ENCODE data around the gene H2BK1.

H2BK1 gene

DNA sequence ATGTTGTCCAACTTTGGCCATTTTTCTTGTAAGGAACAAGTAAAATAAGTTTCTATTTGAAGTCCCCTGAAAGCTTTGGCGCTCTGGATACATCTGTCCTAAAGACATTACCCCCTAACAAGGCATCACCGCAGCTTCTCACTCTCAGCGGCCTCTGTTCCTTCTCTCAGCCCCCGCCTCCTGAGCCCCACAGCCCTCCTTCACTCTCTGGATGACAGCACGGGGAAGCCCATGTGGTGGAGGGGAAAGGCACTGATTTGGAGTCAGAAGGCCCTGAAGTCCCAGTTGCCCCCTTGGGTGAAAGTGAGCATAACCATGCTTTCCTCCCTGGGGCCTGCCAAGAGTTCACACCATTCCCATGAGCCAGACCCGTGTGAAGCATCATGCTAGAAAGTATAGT is 4.6 kb downstream of the H2BK1 start:
- no peak for DNase-seq (ENCODE audit: low read depth in 1 of 2, low spot score in 1 of 2)

DNA sequence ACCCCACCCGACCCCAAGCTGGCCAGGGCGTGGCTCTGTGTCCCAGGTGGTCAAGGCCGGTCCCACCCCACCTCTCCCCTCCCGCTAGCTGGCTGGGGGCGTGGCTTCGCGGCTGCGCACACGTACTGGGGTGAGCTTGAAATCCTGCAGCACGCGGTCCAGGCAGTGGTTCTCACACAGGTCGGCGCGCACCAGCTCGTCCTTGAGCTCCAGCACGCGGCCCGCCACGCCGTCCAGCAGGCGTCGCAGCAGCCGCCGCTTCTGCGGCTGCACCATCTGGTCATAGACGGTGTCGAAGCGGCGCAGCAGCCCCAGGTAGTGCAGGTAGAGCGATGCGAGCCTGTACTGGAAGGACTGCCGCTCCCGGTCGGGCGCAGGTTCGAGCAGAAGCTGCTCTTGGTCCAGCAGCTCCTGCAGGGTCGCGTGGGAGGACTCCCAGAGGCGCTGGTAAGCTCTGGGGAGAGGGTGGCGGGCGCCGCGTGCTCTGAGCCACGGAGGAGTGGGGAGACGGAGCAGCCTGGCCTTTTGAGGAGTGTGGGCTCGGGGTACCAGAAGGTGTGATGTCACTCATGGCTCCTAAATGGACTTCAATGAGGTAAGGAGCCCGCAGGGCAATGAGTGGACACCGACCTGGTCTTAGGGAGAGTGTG is 5.8 kb downstream of the H2BK1 start:
- no peak for DNase-seq (ENCODE audit: low read depth in 1 of 2, low spot score in 1 of 2)

DNA sequence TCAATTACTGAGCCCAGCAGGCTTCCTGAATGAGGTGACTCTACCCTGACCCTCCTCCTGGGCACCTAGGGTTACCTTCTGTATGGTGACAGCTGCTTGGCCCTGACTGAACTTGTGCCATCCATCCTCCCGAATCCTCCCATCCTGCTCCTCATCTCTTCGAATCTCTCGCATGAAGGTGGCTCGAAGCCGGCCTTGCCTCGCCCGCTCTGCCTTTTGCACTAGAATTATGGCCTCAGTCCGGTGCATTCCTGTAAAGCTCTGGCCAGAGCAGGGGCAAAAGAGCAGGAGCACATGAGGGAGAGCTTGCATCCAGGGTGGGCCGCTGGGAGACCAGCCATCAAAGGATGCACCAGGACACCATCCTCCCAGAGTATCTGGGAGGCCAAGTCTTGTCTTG is 7.5 kb downstream of the H2BK1 start:
- DNase-seq (ENCODE audit: low read depth in 1 of 2, low spot score in 1 of 2), result no peak

DNA sequence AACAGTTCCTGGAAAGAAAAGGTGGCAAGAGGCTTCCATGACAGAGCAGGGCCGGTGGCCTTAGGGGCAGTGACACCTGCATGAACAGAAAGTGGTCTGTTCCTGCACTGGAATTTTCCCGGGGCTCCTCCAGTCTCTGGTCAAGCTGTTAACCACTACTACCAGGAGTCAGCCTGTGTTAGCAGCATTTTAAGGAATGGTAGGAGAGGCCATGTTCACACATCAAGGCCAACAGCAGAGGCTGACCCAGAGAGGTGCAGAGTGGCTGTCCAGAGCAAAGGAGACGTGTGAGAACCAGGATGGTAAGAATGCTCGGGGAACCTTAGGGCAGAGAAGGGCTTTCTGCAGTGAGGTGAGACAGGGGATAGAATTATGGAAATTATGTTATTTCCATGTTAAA is 8.5 kb downstream of the H2BK1 start:
- no peak for DNase-seq (ENCODE audit: low read depth in 1 of 2, low spot score in 1 of 2)

DNA sequence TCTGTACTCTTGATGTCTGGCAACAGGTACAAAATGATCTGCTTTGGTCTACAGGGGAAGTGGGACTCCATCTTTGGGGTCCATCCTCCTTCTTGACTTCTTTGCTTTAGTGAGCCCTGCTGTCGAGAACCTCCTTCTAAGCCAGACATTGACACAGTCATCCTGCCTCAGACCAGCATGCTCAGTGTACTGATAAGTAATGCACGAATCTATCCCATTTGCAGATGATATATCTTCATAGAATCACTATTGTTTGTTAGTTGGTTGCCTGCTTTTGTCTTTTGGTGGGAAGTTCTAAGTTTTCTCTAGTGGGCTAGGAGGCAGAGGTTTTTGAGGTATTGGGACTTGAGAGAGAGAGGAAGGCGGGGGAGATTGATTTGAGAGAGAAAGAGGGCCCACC is 8.9 kb downstream of the H2BK1 start:
- DNase-seq (ENCODE audit: low read depth in 1 of 2, low spot score in 1 of 2), result no peak

DNA sequence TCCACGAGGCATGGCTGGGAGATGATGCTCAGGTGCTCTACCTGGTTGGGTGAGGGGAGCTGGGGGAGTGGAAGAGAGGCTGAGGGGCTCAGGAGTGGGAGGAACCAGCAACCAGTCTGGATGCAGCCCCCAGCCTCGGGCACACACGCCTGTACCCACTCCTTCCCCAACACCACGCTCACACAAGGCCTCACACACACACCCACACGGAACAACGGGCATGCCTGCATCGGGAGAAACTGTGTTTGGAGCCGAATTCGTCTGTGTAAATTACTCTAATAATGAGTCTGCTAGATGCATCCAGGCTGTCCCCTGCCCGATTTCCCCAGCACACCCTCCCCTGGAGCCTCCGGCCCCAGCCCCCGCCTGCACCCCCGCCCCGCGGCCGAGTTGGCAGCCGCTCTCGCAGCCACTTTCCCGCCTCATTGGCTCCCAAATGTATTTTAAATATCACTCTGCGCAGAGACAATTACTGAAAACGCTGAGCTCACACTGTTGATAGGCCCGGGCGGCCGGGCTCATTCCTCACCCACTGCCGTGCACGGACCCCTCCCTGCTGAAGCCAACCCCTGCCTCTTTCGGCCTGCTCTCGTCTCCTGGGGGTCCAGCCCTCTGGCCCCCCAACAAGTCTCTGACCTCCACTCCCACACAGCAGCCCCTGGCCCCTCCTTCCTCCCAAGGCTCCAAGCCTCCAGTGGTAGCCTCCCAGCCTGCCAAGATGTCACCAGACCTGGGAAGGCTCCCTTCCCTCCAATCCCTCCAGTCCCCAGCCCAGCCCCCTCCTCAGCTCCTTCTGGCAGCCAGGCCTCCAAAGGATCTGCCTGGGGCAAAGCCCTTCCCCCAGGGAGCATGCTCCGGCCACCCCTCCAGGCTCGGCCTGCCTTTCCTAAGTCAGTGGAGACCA is 11.1 kb downstream of the H2BK1 start:
- no peak for DNase-seq (ENCODE audit: low read depth in 1 of 2, low spot score in 1 of 2)

DNA sequence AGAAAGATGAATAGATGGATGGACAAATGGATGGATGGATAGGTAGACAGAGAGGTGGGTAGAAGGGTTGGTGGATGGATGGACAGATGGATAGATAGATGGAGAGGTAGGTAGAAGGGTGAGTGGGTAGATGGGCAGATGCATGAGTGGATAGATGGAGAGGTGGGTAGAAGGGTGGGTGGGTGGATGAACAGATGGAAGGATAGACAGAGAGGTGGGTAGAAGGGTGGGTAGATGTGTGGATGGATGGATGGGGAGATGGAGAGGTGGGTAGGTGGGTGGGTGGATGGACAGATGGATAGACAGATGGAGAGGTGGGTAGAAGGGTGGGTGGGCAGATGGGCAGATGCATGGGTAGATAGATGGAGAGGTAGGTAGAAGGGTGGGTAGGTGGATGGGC is 12.4 kb downstream of the H2BK1 start:
- DNase-seq (ENCODE audit: low read depth in 1 of 2, low spot score in 1 of 2), result no peak

DNA sequence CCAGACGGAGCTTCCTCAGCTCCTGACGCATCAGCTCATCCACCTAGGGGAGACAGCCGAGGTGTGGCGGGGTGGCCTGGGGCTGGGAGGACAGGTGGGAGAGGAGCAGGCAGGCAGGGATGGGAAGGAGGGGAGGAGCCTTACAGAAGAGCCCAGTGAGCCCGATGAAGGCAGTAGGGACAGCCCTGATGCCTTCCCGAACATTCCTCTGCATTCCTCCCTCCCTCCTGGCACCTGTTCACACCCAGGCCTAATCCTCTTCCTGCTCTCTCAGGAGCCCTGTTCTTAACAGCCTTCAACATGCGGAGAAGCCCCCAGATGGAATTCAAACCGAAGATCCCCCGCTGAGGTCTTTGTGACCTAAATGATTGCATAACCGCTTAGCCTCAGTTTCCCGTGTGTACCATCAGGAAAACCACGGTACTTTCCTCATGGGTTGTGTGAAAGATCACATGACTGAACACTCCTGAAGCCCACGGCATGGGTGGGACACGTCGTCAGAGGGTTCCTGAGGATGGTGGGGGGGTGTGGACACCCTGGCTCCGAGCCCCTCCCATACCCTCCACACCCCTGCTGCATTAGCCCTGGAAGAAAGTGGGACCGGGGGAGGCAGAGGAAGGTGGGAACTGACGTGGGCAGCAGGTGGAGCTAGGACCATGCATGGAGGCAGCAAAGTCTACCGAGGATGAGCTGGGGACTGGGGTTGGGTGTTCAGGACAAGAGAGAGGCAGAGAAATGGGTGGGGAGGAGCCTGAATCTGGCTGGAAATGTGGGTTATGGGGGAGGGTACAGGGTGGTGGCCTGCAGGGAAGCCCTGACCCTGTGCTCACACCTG is 14.5 kb downstream of the H2BK1 start:
- no peak for DNase-seq (ENCODE audit: low read depth in 1 of 2, low spot score in 1 of 2)

DNA sequence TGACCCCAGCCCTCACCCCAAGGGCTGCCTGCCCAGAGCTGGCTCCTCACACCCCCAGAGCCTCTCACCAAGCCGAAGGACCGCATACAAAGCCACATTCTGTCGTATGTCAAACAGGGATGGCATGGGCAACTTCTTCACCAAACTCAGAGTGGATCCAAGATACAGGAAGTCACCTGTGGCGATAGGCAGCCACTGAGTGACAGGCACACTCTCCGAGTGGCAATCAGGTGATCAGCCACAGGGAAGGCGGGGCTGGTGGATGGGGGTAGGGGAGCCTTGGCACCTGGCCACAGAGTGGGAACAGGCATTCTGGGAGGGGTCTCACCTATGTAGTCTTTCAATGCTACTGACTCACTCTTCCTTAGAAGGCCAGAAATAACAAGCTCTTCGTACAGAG is 16.1 kb downstream of the H2BK1 start:
- DNase-seq (ENCODE audit: low read depth in 1 of 2, low spot score in 1 of 2), result no peak

DNA sequence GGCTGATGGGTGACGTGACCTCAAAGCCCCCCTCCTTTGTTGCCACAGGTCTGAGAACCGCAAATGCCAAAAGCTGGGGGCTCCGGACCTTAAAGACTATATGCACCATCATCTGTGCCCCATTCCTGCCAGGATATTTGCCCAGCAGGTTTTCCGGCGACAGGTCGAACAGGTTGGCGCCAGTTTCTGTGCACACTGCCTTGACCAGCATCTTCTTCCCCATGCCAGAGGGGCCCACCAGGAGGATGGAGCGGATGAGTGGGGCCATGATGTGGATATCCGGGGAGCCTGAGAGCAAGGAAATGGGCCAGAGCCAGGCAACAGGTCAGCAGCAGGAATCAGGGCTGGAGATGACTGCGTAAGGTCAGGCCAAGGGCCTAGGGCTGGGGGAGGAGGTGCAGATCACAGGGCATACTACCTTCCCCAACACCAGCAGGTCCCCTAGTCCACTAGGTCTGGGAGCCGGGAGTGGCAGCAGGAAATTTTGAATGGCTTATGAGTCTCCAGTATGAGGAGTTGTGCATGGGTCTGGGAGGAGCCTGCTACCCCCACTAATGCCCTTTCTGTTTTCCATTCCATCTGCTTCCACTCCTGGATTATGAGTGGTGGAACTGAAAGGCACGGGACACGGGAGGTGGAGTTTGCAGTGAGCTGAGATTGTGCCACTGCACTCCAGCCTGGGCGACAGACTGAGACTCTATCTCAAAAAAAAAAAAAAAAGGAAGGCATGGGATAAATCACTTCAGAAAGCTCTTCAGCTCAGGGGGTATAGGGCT is 16.9 kb downstream of the H2BK1 start:
- no peak for DNase-seq (ENCODE audit: low read depth in 1 of 2, low spot score in 1 of 2)

DNA sequence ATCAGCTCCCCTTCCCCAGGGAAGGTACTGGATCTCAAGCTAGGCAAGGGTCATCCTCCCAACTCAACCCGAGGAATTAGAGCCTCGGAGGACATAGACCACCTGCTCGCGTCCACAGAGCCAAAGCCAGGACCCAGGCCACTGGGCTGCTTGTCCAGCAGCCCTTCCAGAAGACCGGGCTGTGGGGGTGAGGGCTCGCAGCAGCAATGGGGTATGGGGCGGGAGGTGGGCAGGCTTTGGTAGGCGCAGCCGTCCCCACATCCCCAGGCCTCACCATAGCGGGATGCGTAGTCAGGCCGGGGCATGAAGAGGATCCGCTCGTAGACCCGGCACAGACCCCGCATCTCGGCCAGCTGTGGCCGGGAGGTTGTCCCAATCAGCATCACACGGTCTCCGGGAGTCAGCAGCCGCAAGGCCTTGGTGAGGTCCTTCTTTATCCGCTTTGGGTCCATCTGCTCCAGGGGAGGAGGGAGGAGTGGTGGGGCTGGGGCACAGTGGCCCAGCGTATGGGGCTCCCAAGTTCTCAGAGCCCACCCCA is 18.2 kb downstream of the H2BK1 start:
- no peak for DNase-seq (ENCODE audit: low read depth in 1 of 2, low spot score in 1 of 2)

DNA sequence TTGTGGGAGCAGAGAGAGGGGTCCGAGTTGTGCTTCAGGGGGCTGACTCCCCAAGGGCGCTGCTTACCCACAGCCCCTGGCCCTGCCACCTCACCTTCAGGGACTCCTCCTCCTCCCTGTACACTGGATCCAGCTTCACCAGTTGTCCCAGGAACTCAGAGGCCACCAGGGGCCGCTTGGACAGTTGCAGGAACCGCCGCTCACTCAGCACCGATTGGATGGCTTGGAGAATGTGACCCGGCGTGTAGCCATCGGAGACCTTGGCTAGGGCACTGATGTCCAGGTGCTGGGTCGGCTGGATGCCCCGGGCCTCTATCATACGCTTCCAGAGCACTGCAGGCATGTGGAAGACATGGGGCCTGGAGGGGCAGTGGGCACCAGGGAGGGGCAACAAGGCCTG is 18.7 kb downstream of the H2BK1 start:
- DNase-seq (ENCODE audit: low read depth in 1 of 2, low spot score in 1 of 2), result no peak

DNA sequence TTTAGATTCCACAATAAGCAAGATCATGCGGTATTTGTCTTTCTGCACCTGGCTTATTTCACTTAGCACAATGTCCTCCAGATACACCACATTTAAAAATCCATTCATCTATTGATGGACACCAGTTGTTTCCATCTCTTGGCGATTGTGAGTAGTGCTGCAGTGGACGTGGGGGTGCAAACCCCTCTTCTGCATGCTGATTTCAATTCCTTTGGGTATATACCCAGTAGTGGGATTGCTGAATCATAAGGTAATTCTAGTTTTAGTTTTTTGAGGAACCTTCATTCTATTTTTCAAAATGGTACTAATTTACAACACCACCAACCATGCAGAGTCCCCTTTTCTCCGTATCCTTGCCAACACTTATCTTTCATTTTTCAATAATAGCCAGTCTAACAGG is 21.2 kb downstream of the H2BK1 start:
- no peak for DNase-seq (ENCODE audit: low read depth in 1 of 2, low spot score in 1 of 2)

DNA sequence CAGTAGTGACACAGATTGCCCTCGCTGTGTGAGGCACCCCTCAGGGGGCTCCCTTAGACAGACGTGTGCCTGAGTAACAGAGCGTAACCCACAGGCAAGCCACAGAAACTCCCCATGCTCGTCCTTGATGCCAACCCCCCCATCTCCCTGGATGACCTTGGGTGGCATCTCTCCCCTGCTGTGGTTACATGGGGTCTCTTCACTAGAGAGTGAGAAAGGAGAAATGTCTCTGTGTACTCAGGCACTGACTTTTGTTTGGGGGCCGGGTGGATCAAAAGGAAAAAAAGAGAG is 22.1 kb downstream of the H2BK1 start:
- no peak for DNase-seq (ENCODE audit: low read depth in 1 of 2, low spot score in 1 of 2)

DNA sequence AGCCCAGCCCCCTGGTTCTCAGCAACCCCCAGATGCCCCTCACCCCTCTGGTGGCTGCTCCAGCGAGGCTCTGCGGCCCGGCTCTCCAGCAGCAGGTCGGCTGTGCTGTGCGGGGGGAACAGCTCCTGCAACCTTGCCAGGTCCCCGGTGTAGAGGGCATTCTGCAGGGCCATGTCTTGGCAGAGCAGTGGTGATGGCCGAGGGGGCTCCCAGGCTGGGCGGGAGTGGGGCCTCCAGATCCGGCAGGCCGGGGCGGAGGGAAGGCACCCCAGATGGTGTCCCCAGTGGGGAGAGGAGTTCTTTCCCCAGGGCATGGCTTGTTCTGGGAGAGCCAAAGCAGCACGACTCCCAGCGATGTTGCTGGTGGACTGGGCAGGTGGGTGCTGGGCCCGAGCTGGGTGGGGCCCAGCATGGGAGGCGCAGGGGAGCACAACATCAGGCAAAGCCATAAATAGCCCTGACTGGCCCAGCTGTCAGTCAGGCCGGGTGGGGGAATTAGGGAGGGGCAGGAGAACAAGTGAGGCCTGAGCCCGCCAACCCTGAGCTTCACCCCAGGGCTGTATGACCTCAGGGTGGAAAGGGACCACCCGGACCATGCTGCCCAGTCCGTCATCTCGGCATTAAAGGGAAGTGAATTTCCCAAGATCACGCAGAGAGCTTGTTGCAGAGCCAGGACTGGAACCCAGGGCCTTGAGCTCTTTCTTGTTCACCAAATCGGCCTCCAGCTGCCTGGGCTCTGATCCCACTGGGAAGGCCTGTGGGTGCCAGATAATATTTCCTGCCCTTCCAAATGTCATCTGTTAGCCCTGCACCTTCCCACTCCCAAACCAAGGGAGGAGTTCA is 22.7 kb downstream of the H2BK1 start:
- no peak for DNase-seq (ENCODE audit: low read depth in 1 of 2, low spot score in 1 of 2)

DNA sequence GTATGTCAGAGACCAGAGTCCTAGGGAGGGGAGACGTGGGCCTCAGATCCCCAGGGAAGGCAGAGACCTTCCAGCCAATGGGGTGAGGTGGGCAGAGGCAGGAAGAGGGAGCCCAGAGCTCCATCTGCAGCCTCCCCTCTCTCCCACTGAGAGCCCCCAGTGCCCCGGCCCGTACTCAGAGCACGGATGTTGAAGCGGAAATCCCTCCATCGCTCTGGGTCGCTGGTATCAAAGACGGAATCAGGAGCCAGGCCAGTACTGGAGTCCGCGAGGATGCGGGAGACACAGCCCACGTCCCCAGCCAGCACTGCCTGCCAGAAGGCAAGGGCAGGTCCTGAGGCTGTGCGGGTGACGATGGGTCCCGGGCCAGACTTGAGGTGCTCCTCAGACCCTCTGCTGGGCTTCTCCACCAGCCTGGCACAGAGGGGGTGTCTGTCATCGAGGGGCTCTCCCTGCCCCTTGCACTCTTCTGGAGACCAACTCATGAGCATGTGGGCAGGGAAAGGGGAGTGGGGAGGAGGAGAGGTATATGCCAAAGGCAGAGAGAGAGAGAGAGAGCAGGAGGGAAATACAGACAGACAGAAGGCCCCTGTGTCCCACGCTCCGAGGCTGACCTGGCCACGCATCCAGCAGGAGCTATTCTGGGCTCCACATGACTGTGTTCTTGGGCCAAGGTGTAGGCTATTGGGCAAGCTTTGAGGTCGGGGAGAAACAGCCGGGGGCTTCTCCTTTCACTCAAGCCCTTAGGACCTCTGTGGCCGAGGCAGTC is 23.5 kb downstream of the H2BK1 start, which contains the start of gene ASB10:
ASB10 (minus strand) TSS at position 611 of the 769 bp plus-strand sequence; CDS start at position 491, 120 bp downstream.
- DNase-seq (ENCODE audit: low read depth in 1 of 2, low spot score in 1 of 2), result no peak

DNA sequence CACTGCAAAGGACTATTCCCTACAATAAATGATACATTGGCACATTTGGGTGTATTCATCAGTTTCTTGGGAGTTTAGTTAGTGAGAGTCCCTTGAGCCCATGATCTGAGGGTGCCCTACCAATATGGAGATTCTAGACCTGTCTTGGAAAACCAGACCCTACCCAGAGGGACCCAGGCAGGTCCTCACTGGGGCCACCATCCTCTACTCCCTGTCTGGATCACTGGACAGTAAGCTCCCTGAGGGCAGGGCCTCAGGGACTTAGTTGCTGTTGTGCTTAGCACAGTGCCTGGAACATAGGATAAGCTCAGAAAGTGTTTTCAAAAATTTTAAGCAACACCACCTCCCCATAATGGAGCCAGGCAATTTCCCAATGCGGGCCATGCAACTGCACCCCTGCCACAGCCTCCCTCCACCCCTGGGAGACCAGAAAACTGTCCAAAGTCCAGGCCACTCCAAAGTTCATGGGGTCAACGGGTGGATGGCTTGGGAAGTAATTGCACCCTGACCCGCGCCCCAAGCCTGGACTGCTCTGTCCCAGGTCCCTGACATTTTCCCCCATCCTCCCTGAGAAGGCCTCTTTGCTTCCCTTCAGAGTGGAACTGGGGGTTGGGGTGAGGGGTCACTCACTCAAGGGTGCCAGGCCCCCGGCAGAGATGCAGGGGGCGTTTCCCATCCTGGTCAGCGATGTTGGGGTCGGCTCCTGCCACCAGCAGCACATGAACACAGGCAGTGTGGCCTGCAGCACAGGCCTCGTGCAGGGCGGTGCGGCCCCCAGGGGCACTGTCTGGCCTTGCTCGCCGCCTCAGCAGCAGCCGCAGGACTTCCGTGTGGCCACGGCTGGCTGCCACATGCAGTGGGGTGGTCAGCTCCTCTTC is 24.3 kb downstream of the H2BK1 start:
- no peak for DNase-seq (ENCODE audit: low read depth in 1 of 2, low spot score in 1 of 2)

DNA sequence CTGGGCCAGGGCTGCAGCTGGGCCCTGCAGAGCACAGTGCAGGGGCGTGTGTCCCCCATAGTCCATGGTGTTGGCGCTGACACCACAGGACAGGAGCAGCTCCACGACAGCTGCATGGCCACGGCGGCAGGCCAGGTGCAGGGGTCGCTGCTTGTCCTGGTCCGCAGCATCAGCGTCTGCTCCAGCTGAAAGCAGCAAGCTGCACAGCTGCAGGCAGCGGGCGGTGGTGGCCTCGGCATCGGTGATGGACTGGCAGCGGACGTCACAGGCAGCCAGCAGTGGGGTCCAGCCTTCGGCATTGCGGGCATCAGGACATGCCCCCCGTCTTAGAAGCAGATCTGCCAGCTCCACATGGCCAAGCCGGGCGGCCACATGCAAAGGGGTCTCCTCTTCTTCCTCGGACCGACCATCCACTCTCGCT is 29.3 kb downstream of the H2BK1 start:
- no peak for DNase-seq (ENCODE audit: low read depth in 1 of 2, low spot score in 1 of 2)
